K562 (cell line): ENCODE results near the gene NHS.

ENCODE experiments used
- ADNP ChIP-seq: fragments of 200-800 bp; sonication (Bioruptor generic); IDR thresholded peaks from 2 replicates; pipeline ENCODE4 v1.6.1; 2016; ENCODE audit warnings: missing genetic modification characterization, missing compliant biosample characterization
- JUND ChIP-seq, 2 experiments: IDR thresholded peaks; 2 replicates in 1 of 2; 3 replicates in 1 of 2; pipeline ENCODE4 v1.6.1; 2011; ENCODE audit warnings: borderline replicate concordance in 2 of 2, low read depth in 2 of 2, low read length in 2 of 2, improper control_type of control experiment in 1 of 2, missing biosample characterization in 1 of 2, missing genetic modification characterization in 1 of 2, missing genetic modification reagents in 1 of 2
- PATZ1 ChIP-seq: fragments of 250-450 bp; sonication (Bioruptor Pico); IDR thresholded peaks from 2 replicates; pipeline ENCODE4 v1.5.0; 2020; ENCODE audit warnings: mild to moderate bottlenecking, borderline replicate concordance
- SP2 ChIP-seq: IDR thresholded peaks from 2 replicates; pipeline ENCODE4 v1.6.1; 2011; ENCODE audit warnings: mild to moderate bottlenecking, low read depth, low read length, moderate library complexity; ENCODE audit not compliant: poor library complexity, severe bottlenecking; ENCODE audit errors: extremely low read depth
- ZBTB49 ChIP-seq: sonication (generic); formaldehyde crosslinking; IDR thresholded peaks from 2 replicates; pipeline ENCODE4 v1.8.0; 2022; ENCODE audit warnings: missing genetic modification reagents, mild to moderate bottlenecking, borderline replicate concordance
- TF ChIP-seq, protein P1 (sequence below), 3 experiments: IDR thresholded peaks in 2 of 3; conservative IDR thresholded peaks in 1 of 3; 2 replicates each; pipeline ENCODE4 v1.5.1; 2011 to 2012; ENCODE audit warnings: low read length in 3 of 3, mild to moderate bottlenecking in 3 of 3, control low read depth in 2 of 3, improper control_type of control experiment in 1 of 3, inconsistent platforms in 1 of 3, low read depth in 1 of 3, mixed read lengths in 1 of 3, moderate library complexity in 1 of 3; ENCODE audit not compliant: insufficient read depth in 2 of 3

DNA sequence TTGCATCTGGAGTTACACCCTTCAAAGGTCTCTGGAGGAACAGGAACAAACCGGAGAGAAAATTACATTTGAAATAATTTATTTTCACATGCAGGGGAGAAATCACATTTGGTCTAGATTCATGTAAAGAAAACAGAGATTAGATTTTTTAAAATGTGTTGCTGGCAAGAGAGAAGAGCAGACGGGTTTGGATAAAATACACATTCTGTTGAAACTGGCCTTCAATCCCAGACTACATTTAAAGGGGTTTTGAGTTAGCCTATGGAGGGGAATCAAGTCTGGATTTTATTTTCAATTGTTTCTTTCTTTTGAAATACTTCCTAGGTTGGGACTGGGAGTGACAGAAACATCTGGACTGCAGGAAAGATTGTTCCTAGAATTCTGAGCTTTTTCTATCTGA is 180.8 kb downstream of the NHS start:
- TF ChIP-seq JUND (IDR thresholded peaks at IDR 0.05; ENCODE audit: borderline replicate concordance, low read depth, low read length) (no peak), JUND (tag; IDR thresholded peaks at IDR 0.05; ENCODE audit: borderline replicate concordance, low read depth, low read length) (no peak), SP2 (no peak), ADNP (tag) (no peak), PATZ1 (CRISPR knock-in tag) (no peak), ZBTB49 (CRISPR knock-in tag) (no peak)
- TF ChIP-seq, protein P1, sequence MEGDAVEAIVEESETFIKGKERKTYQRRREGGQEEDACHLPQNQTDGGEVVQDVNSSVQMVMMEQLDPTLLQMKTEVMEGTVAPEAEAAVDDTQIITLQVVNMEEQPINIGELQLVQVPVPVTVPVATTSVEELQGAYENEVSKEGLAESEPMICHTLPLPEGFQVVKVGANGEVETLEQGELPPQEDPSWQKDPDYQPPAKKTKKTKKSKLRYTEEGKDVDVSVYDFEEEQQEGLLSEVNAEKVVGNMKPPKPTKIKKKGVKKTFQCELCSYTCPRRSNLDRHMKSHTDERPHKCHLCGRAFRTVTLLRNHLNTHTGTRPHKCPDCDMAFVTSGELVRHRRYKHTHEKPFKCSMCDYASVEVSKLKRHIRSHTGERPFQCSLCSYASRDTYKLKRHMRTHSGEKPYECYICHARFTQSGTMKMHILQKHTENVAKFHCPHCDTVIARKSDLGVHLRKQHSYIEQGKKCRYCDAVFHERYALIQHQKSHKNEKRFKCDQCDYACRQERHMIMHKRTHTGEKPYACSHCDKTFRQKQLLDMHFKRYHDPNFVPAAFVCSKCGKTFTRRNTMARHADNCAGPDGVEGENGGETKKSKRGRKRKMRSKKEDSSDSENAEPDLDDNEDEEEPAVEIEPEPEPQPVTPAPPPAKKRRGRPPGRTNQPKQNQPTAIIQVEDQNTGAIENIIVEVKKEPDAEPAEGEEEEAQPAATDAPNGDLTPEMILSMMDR (IDR thresholded peaks at IDR 0.05 in 2 of 3, conservative IDR thresholded peaks at IDR 0.05 in 1 of 3; ENCODE audit: insufficient read depth in 2 of 3, low read depth in 1 of 3, low read length in 3 of 3): no peak
